Activated T-cell treated with anti-CD3 and anti-CD28 coated beads, Interleukin-2, amount 50 U/mL, for 4 hours (primary cell): Measurements from ENCODE around the gene STRAP. TPM values are rescaled to one million over a fixed set of nuclear protein-coding genes. Genes with fewer than 3 reads are reported as not detected.

Source experiments
- total RNA-seq, 3 donors: library from RNA; stranded (reverse); gene quantifications; one replicate each; pipeline ENCODE4 v1.2.1, GENCODE V29; 2021

STRAP gene
- total RNA-seq, 3 donors from 2014 or later: 209 to 233 (median 217) TPM

Other genes starting within 250 kb of the STRAP start
- gene EPS8, start 93.0 kb upstream of the STRAP start, total RNA-seq: 1 to 10 TPM in 1 of 3 donors, under 1 TPM in 2; 0.73 to 1.4 (median 0.95) TPM
- 10 to 100 TPM in 1 of 3 donors, 1 to 10 TPM in 2; 6.8 to 10.4 (median 7.0) TPM for gene DERA, start 28.9 kb downstream of the STRAP start, total RNA-seq